Stomach (tissue), 4 donors: ENCODE data around the gene HCN1.

Experiments used
- CTCF ChIP-seq, 7 experiments: fragments of 450-650 bp in 4 of 7; fragments of 200-600 bp in 3 of 7; sonication (generic) in 3 of 7; IDR thresholded peaks; one replicate each; pipeline ENCODE4 v1.5.1; 2016 to 2019; ENCODE audit warnings: antibody characterized with exemption in 7 of 7, control low read depth in 2 of 7, mild to moderate bottlenecking in 1 of 7
- POLR2A ChIP-seq, 4 donors: fragments of 450-650 bp; IDR thresholded peaks; one replicate each; pipeline ENCODE4 v1.6.1; 2016; ENCODE audit warnings: antibody characterized with exemption in 4 of 4, control low read depth in 2 of 4, mild to moderate bottlenecking in 1 of 4, moderate library complexity in 1 of 4
- POLR2AphosphoS5 ChIP-seq, 3 donors: sonication (generic); formaldehyde crosslinking; IDR thresholded peaks; one replicate each; pipeline ENCODE4 v1.6.1; 2016; ENCODE audit warnings: antibody characterized with exemption in 3 of 3

GRCh38 chr5:45383985-45384384, 312.2 kb downstream of the HCN1 start:
- no peak for TF ChIP-seq CTCF (IDR thresholded peaks at IDR 0.05)
- no peak for TF ChIP-seq POLR2A (IDR thresholded peaks at IDR 0.05)
- TF ChIP-seq POLR2AphosphoS5 (IDR thresholded peaks at IDR 0.05), result no peak
